ENCODE results near the gene SLC35A1. TPM values are rescaled to one million over a fixed set of nuclear protein-coding genes. Genes with fewer than 3 reads are reported as not detected.

SLC35A1 gene, protein sequence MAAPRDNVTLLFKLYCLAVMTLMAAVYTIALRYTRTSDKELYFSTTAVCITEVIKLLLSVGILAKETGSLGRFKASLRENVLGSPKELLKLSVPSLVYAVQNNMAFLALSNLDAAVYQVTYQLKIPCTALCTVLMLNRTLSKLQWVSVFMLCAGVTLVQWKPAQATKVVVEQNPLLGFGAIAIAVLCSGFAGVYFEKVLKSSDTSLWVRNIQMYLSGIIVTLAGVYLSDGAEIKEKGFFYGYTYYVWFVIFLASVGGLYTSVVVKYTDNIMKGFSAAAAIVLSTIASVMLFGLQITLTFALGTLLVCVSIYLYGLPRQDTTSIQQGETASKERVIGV
- total RNA-seq (10 to 100 TPM; 16.0 to 25.4 (median 19.7) TPM), polyA plus RNA-seq (10 to 100 TPM; 13.3 to 16.8 (median 14.6) TPM)
- long read RNA-seq, donor 1, partial matches to known transcripts, result 0 of 1 reads
- long read RNA-seq, donor 1, other reads (novel, unspliced or antisense), result 0 of 1 reads
- long read RNA-seq, donor 2, partial matches to known transcripts, result 0 of 3 reads
- long read RNA-seq, donor 2, other reads (novel, unspliced or antisense), result 0 of 3 reads

DNA sequence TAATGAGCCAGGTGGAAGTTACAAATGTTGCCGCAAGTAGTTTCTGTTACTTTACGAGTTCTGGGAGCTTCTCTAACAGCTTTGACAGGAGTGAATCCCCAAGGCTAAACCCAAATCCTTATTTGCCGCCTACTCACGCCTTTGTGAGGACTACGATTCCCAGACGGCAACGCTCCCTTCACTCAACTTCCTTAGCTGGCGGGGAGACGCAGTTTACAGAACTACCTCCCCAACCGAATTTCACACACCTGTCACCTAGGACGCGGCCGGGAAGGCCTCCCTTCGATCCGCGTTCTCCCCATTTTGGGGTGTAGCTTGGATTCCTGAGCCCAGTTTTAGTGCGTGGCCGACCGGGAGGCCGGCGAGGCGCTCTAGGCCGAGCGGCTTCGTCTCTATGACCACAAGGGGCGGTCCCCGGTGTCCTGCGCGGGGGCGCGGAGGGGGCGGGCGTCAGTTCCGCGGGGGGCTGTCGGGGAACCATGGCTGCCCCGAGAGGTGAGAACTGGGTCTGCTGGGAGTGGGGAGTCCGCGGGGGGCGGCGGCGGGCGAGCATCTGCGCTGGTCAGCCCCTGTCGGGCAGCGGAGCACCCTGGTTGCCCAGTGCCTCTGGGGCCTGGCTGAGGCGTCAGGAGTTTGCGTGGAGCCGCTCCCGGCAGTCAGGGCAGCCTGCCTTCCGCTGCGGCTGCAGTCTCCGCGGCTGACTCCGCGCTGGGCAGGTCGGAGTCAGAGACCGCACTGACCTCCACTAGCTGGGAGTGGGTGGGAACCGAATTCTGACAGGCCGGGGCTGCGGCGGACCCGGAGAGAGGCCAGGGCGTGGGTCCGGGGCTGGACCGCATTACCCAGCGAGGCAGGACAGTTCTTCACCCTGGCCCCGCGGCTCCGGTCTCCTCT is at the start of gene SLC35A1:
SLC35A1 (plus strand) TSS at position 450 of the 894 bp plus-strand sequence; CDS start at position 480, 30 bp downstream.
- H3K9me3 ChIP-seq, result no peaks in the 10 kb centered on the region
- H3K4me1 ChIP-seq, result peaks cover 8 to 44% (median 28%) of the 10 kb centered on the region in 6 donors
- peak within 1 kb of the TSS; percentile 87 to 97 (median 96) for H3K27ac ChIP-seq
- intact Hi-C loops (cut with DNase I; ENCODE audit: low total_unique reads), result no loop called here
- peak; percentile 97 for DNase-seq
- H3K4me3 ChIP-seq, result peak within 1 kb of the TSS; percentile 53 to 99 (median 91)
- H3K36me3 ChIP-seq, result peaks cover 0 to 7% (median 0%) of the 10 kb centered on the region in 6 donors
- TF ChIP-seq, protein P1, sequence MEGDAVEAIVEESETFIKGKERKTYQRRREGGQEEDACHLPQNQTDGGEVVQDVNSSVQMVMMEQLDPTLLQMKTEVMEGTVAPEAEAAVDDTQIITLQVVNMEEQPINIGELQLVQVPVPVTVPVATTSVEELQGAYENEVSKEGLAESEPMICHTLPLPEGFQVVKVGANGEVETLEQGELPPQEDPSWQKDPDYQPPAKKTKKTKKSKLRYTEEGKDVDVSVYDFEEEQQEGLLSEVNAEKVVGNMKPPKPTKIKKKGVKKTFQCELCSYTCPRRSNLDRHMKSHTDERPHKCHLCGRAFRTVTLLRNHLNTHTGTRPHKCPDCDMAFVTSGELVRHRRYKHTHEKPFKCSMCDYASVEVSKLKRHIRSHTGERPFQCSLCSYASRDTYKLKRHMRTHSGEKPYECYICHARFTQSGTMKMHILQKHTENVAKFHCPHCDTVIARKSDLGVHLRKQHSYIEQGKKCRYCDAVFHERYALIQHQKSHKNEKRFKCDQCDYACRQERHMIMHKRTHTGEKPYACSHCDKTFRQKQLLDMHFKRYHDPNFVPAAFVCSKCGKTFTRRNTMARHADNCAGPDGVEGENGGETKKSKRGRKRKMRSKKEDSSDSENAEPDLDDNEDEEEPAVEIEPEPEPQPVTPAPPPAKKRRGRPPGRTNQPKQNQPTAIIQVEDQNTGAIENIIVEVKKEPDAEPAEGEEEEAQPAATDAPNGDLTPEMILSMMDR (IDR thresholded peaks at IDR 0.05 in 8 of 11, conservative IDR thresholded peaks at IDR 0.05 in 3 of 11), result peak in 10 of 11 experiments; percentile 6 to 58 (median 47)
- TF ChIP-seq POLR2A (IDR thresholded peaks at IDR 0.05), result peak; percentile 22 to 35 (median 26)
- TF ChIP-seq POLR2AphosphoS5 (IDR thresholded peaks at IDR 0.05), result peak; percentile 90 to 95 (median 92)
- H3K27me3 ChIP-seq (replicated peaks in 1 of 7), result peaks cover 0 to 4% (median 0%) of the 10 kb centered on the region in 7 donors
- WGBS, 5 donors, result 0 to 1% (median 1%) methylated on average over 29 to 70 of the region's 70 CpGs

DNA sequence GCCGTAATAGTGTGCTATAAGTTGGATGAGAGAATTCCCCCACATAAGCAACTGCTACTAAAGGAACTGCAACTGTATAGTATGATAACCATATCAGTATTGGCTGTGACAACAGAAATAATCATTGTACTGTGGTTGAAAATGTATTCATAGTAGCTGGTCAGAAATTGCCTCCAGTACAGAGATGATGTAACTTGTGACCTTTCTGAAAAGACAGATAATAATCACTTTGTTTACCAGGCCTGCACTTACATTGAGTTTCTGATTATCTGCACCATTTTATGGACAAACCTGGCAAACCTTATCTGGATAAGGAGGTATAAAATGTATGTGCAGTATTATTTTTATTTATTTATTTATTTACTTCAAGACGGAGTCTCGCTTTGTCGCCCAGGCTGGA is 46.0 kb upstream of the SLC35A1 start:
- TF ChIP-seq POLR2A (IDR thresholded peaks at IDR 0.05), result no peak
- TF ChIP-seq POLR2AphosphoS5 (IDR thresholded peaks at IDR 0.05), result no peak
- TF ChIP-seq, protein P1 (IDR thresholded peaks at IDR 0.05 in 8 of 11, conservative IDR thresholded peaks at IDR 0.05 in 3 of 11), result no peak
- Histone ChIP-seq H3K4me1 (no peaks in the 10 kb centered on the region), H3K36me3 (no peaks in the 10 kb centered on the region), H3K4me3 (no peak overlapping the region), H3K27me3 (replicated peaks in 1 of 7) (no peaks in the 10 kb centered on the region), H3K27ac (no peak overlapping the region), H3K9me3 (no peaks in the 10 kb centered on the region)
- 91 to 99% (median 97%) methylated on average over 4 of the region's 4 CpGs for WGBS, 5 donors
- intact Hi-C loops (cut with DNase I; ENCODE audit: low total_unique reads), result no loop called here
- no peak for DNase-seq

DNA sequence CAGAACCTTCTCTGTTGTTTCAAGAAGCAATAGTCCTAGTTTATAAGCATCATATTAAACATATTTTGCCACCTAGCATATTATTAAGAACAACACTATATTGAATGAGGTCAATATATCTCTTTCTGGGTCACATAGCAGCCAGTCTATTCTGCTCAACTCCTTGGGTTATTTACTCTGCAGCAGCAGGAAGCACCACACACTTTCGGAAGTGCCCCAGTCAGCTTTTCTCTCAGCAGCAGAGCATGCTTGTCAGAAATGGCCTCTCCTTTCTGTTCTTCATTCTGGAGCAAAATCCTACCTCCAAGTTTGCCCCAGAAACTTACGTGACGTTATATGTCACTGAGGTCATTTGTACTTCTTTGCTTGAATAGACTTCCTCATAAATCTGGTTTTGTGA is 42.3 kb upstream of the SLC35A1 start:
- Histone ChIP-seq H3K4me1 (no peaks in the 10 kb centered on the region), H3K36me3 (no peaks in the 10 kb centered on the region), H3K9me3 (no peaks in the 10 kb centered on the region), H3K4me3 (no peak overlapping the region), H3K27ac (no peak overlapping the region), H3K27me3 (replicated peaks in 1 of 7) (no peaks in the 10 kb centered on the region)
- no peak for DNase-seq
- WGBS, 5 donors, result 65 to 76% (median 71%) methylated on average over 3 of the region's 3 CpGs
- TF ChIP-seq POLR2A (IDR thresholded peaks at IDR 0.05), result no peak
- TF ChIP-seq, protein P1 (IDR thresholded peaks at IDR 0.05 in 8 of 11, conservative IDR thresholded peaks at IDR 0.05 in 3 of 11), result no peak
- TF ChIP-seq POLR2AphosphoS5 (IDR thresholded peaks at IDR 0.05), result no peak
- intact Hi-C loops (cut with DNase I; ENCODE audit: low total_unique reads), result no loop called here
